ENCODE data around the gene NOL11.
"Not testable (repeated sequence)": the region's sequence is repeated elsewhere in the genome, so short reads cannot be mapped to it uniquely, and the experiment has no call there.

Gene NOL11

GRCh38 chr17:67752160-67752559 lies 34.4 kb downstream of the NOL11 start:
- H3K4me3 Mint-ChIP-seq, H3K27me3 Mint-ChIP-seq, DNase-seq, H3K27ac Mint-ChIP-seq, H3K9me3 Mint-ChIP-seq, H3K4me1 Mint-ChIP-seq: not testable (repeated sequence)
- peaks cover 48% of the 10 kb centered on the region for H3K36me3 Mint-ChIP-seq
- CTCF ChIA-PET = interaction anchor here (0.6 to 0.7 kb wide), 2 partner anchors 9 to 73 kb away, joined by 3 to 6 read pairs; partner anchors contain the start of gene BPTF

- Mint-ChIP-seq H3K4me1 (no peaks in the 10 kb centered on the region), H3K27ac (peak overlapping the region; percentile 54), H3K4me3 (no peak overlapping the region), H3K27me3 (no peaks in the 10 kb centered on the region), H3K36me3 (peaks cover 40% of the 10 kb centered on the region), H3K9me3 (peaks cover 7% of the 10 kb centered on the region)
- CTCF ChIA-PET = no interaction called here
- no peak for DNase-seq
These were observed 35.3 kb downstream of the NOL11 start for GRCh38 chr17:67753026-67753425.

- CTCF ChIA-PET = no interaction called here
- Mint-ChIP-seq H3K27ac (no peak overlapping the region), H3K36me3 (peaks cover 30% of the 10 kb centered on the region), H3K27me3 (no peaks in the 10 kb centered on the region), H3K4me3 (no peak overlapping the region), H3K4me1 (no peaks in the 10 kb centered on the region), H3K9me3 (peaks cover 7% of the 10 kb centered on the region)
- DNase-seq = no peak
These were observed 36.3 kb downstream of the NOL11 start for GRCh38 chr17:67754001-67754400.

- H3K4me1 Mint-ChIP-seq, H3K9me3 Mint-ChIP-seq, CTCF ChIA-PET, DNase-seq, H3K4me3 Mint-ChIP-seq, H3K27ac Mint-ChIP-seq, H3K27me3 Mint-ChIP-seq: not testable (repeated sequence)
- peaks cover 26% of the 10 kb centered on the region for H3K36me3 Mint-ChIP-seq
These were observed 37.0 kb downstream of the NOL11 start for GRCh38 chr17:67754686-67755085.

GRCh38 chr17:67756766-67757165 lies 39.0 kb downstream of the NOL11 start:
- H3K36me3 Mint-ChIP-seq, CTCF ChIA-PET, DNase-seq, H3K27ac Mint-ChIP-seq, H3K4me3 Mint-ChIP-seq, H3K27me3 Mint-ChIP-seq, H3K4me1 Mint-ChIP-seq, H3K9me3 Mint-ChIP-seq: not testable (repeated sequence)

- H3K27me3 Mint-ChIP-seq = no peaks in the 10 kb centered on the region
- H3K36me3 Mint-ChIP-seq = peaks cover 4% of the 10 kb centered on the region
- no peaks in the 10 kb centered on the region for H3K4me1 Mint-ChIP-seq
- no peak overlapping the region for H3K4me3 Mint-ChIP-seq
- CTCF ChIA-PET = no interaction called here
- H3K27ac Mint-ChIP-seq = no peak overlapping the region
- no peak for DNase-seq
- no peaks in the 10 kb centered on the region for H3K9me3 Mint-ChIP-seq
These were observed 41.8 kb downstream of the NOL11 start for GRCh38 chr17:67759355-67760171.

GRCh38 chr17:67765623-67766022 lies 47.9 kb downstream of the NOL11 start:
- H3K4me3 Mint-ChIP-seq = no peak overlapping the region
- no peaks in the 10 kb centered on the region for H3K27me3 Mint-ChIP-seq
- no peaks in the 10 kb centered on the region for H3K36me3 Mint-ChIP-seq
- no peaks in the 10 kb centered on the region for H3K4me1 Mint-ChIP-seq
- DNase-seq = no peak
- no peaks in the 10 kb centered on the region for H3K9me3 Mint-ChIP-seq
- no peak overlapping the region for H3K27ac Mint-ChIP-seq
- CTCF ChIA-PET = interaction anchor here (0.9 to 1.0 kb wide), 2 partner anchors 10 to 22 kb away, joined by 3 read pairs; no protein-coding TSS in a partner anchor

- H3K27ac Mint-ChIP-seq = no peak overlapping the region
- no peaks in the 10 kb centered on the region for H3K4me1 Mint-ChIP-seq
- no peaks in the 10 kb centered on the region for H3K9me3 Mint-ChIP-seq
- no peaks in the 10 kb centered on the region for H3K27me3 Mint-ChIP-seq
- no peak overlapping the region for H3K4me3 Mint-ChIP-seq
- no peak for DNase-seq
- no peaks in the 10 kb centered on the region for H3K36me3 Mint-ChIP-seq
- CTCF ChIA-PET = no interaction called here
These were observed 51.5 kb downstream of the NOL11 start for GRCh38 chr17:67769231-67769630.

GRCh38 chr17:67770539-67770938 lies 52.8 kb downstream of the NOL11 start:
- Mint-ChIP-seq H3K27ac (no peak overlapping the region), H3K27me3 (no peaks in the 10 kb centered on the region)

GRCh38 chr17:67772679-67773078 lies 54.9 kb downstream of the NOL11 start:
- Mint-ChIP-seq H3K27ac (no peak overlapping the region), H3K27me3 (no peaks in the 10 kb centered on the region), H3K4me3 (no peak overlapping the region), H3K9me3 (no peaks in the 10 kb centered on the region), H3K36me3 (no peaks in the 10 kb centered on the region), H3K4me1 (no peaks in the 10 kb centered on the region)
- no peak for DNase-seq
- CTCF ChIA-PET = no interaction called here

More at GRCh38 chr17:67770539-67770938, 52.8 kb downstream of the NOL11 start:
- DNase-seq = no peak
- H3K4me3 Mint-ChIP-seq = no peak overlapping the region
- H3K4me1 Mint-ChIP-seq = no peaks in the 10 kb centered on the region
- CTCF ChIA-PET = no interaction called here
- H3K9me3 Mint-ChIP-seq = no peaks in the 10 kb centered on the region
- H3K36me3 Mint-ChIP-seq = no peaks in the 10 kb centered on the region

- H3K4me3 Mint-ChIP-seq = no peak overlapping the region
- no peaks in the 10 kb centered on the region for H3K9me3 Mint-ChIP-seq
- no peaks in the 10 kb centered on the region for H3K36me3 Mint-ChIP-seq
- no peak overlapping the region for H3K27ac Mint-ChIP-seq
- no peak for DNase-seq
- no peaks in the 10 kb centered on the region for H3K4me1 Mint-ChIP-seq
- H3K27me3 Mint-ChIP-seq = no peaks in the 10 kb centered on the region
- CTCF ChIA-PET = no interaction called here
These were observed 55.5 kb downstream of the NOL11 start for GRCh38 chr17:67773246-67773645.

GRCh38 chr17:67779098-67779672 lies 61.4 kb downstream of the NOL11 start:
- Mint-ChIP-seq H3K27me3 (no peaks in the 10 kb centered on the region), H3K36me3 (no peaks in the 10 kb centered on the region), H3K9me3 (no peaks in the 10 kb centered on the region), H3K27ac (no peak overlapping the region), H3K4me1 (no peaks in the 10 kb centered on the region), H3K4me3 (no peak overlapping the region)
- DNase-seq = peak; percentile 51
- CTCF ChIA-PET = interaction anchor here (1.0 to 1.4 kb wide), 2 partner anchors 286 to 405 kb away, joined by 3 to 4 read pairs; no protein-coding TSS in a partner anchor

GRCh38 chr17:67784364-67785121 lies 66.8 kb downstream of the NOL11 start:
- DNase-seq = no peak
- Mint-ChIP-seq H3K27me3 (peaks cover 26% of the 10 kb centered on the region), H3K9me3 (no peaks in the 10 kb centered on the region), H3K27ac (no peak overlapping the region), H3K36me3 (no peaks in the 10 kb centered on the region), H3K4me3 (no peak overlapping the region), H3K4me1 (no peaks in the 10 kb centered on the region)
- CTCF ChIA-PET = no interaction called here

GRCh38 chr17:67785122-67785477 lies 67.4 kb downstream of the NOL11 start:
- CTCF ChIA-PET = no interaction called here
- no peak overlapping the region for H3K27ac Mint-ChIP-seq
- no peaks in the 10 kb centered on the region for H3K36me3 Mint-ChIP-seq
- H3K4me3 Mint-ChIP-seq = no peak overlapping the region
- H3K4me1 Mint-ChIP-seq = no peaks in the 10 kb centered on the region
- no peak for DNase-seq
- peaks cover 30% of the 10 kb centered on the region for H3K27me3 Mint-ChIP-seq
- H3K9me3 Mint-ChIP-seq = no peaks in the 10 kb centered on the region

- Mint-ChIP-seq H3K27ac (no peak overlapping the region), H3K36me3 (no peaks in the 10 kb centered on the region), H3K9me3 (no peaks in the 10 kb centered on the region), H3K4me1 (no peaks in the 10 kb centered on the region), H3K27me3 (peaks cover 30% of the 10 kb centered on the region), H3K4me3 (no peak overlapping the region)
- CTCF ChIA-PET = no interaction called here
- DNase-seq = no peak
These were observed 67.8 kb downstream of the NOL11 start for GRCh38 chr17:67785504-67785903.
